GM23338 (cell line): ENCODE results near the gene JAG2. TPM values are rescaled to one million over a fixed set of nuclear protein-coding genes. Genes with fewer than 3 reads are reported as not detected.

Experiments used
- ATAC-seq: fragments of 200-7000 bp; cut with Tn5 transposase; 3 replicates; pipeline ENCODE4 v1.9.1; 2020
- DNase-seq: peaks from one replicate; pipeline ENCODE4 v3.0.0-alpha.2; 2015; ENCODE audit warnings: low spot score
- H2AFZ ChIP-seq: fragments of 200-600 bp; sonication (generic); 2 replicates; pipeline ENCODE4 v1.8.0; 2016; ENCODE audit warnings: antibody characterized with exemption, mild to moderate bottlenecking, moderate library complexity
- H3F3A ChIP-seq: fragments of 200-600 bp; sonication (generic); replicated peaks from 2 replicates; pipeline ENCODE4 v1.8.0; 2017; ENCODE audit warnings: antibody characterized with exemption, mixed run types, low read depth
- H3K27ac ChIP-seq: fragments of 200-600 bp; sonication (generic); 2 replicates; pipeline ENCODE4 v1.6.1; 2016; ENCODE audit warnings: low read depth
- H3K27me3 ChIP-seq: fragments of 200-600 bp; sonication (generic); 2 replicates; pipeline ENCODE4 v1.8.0; 2016; ENCODE audit warnings: mild to moderate bottlenecking, mixed run types, moderate library complexity; ENCODE audit not compliant: insufficient read depth
- H3K36me3 ChIP-seq: fragments of 200-600 bp; sonication (generic); 2 replicates; pipeline ENCODE4 v1.8.0; 2016; ENCODE audit warnings: mild to moderate bottlenecking; ENCODE audit not compliant: insufficient read depth
- H3K4me1 ChIP-seq: fragments of 200-600 bp; sonication (generic); 2 replicates; pipeline ENCODE4 v1.8.0; 2016; ENCODE audit warnings: mild to moderate bottlenecking, moderate library complexity; ENCODE audit not compliant: insufficient read depth
- H3K4me2 ChIP-seq: fragments of 200-600 bp; sonication (generic); 2 replicates; pipeline ENCODE4 v1.7.1; 2017; ENCODE audit warnings: mixed run types
- H3K4me3 ChIP-seq: fragments of 200-600 bp; sonication (generic); 2 replicates; pipeline ENCODE4 v1.6.1; 2016; ENCODE audit warnings: mixed run types
- H3K79me2 ChIP-seq: fragments of 200-600 bp; sonication (generic); replicated peaks from 2 replicates; pipeline ENCODE4 v1.8.0; 2017; ENCODE audit warnings: mild to moderate bottlenecking; ENCODE audit not compliant: insufficient read depth
- H3K9me2 ChIP-seq: fragments of 200-600 bp; sonication (generic); 2 replicates; pipeline ENCODE4 v1.8.0; 2017; ENCODE audit not compliant: insufficient read depth
- H4K20me1 ChIP-seq: fragments of 200-600 bp; sonication (generic); replicated peaks from 2 replicates; pipeline ENCODE4 v1.8.0; 2017; ENCODE audit warnings: mild to moderate bottlenecking; ENCODE audit not compliant: insufficient read depth
- H3K27ac Mint-ChIP-seq: 2 replicates; pipeline ENCODE4 v1.8.0; 2020; ENCODE audit warnings: inconsistent platforms, mild to moderate bottlenecking, moderate library complexity, mixed read lengths
- H3K27me3 Mint-ChIP-seq: 3 replicates; pipeline ENCODE4 v1.8.0; 2022; ENCODE audit warnings: low read depth, mild to moderate bottlenecking, moderate library complexity, mixed read lengths, inconsistent platforms; ENCODE audit not compliant: insufficient read depth, poor library complexity
- H3K36me3 Mint-ChIP-seq: 3 replicates; pipeline ENCODE4 v1.8.0; 2021; ENCODE audit warnings: low read depth, mild to moderate bottlenecking, inconsistent platforms, moderate library complexity, mixed read lengths
- H3K4me1 Mint-ChIP-seq: 3 replicates; pipeline ENCODE4 v1.8.0; 2020; ENCODE audit warnings: mild to moderate bottlenecking, inconsistent platforms, mixed read lengths
- H3K4me3 Mint-ChIP-seq: 3 replicates; pipeline ENCODE4 v1.8.0; 2021; ENCODE audit warnings: moderate library complexity, mild to moderate bottlenecking, inconsistent platforms, mixed read lengths
- H3K9me3 Mint-ChIP-seq: 3 replicates; pipeline ENCODE4 v1.8.0; 2020; ENCODE audit warnings: moderate library complexity, mild to moderate bottlenecking, inconsistent platforms, mixed read lengths
- CREB1 ChIP-seq: fragments of 250-450 bp; sonication (Bioruptor Pico); IDR thresholded peaks from 2 replicates; pipeline ENCODE4 v1.5.0; 2020; ENCODE audit warnings: low read depth, mild to moderate bottlenecking, moderate library complexity
- EZH2 ChIP-seq: fragments of 200-600 bp; sonication (generic); IDR thresholded peaks from one replicate; pipeline ENCODE4 v1.8.0; 2017; ENCODE audit warnings: antibody characterized with exemption, mild to moderate bottlenecking, low read depth; ENCODE audit not compliant: unreplicated experiment
- EZH2phosphoT487 ChIP-seq: fragments of 200-600 bp; sonication (generic); IDR thresholded peaks from one replicate; pipeline ENCODE4 v1.8.1; 2018; ENCODE audit warnings: antibody characterized with exemption; ENCODE audit not compliant: unreplicated experiment
- JUNB ChIP-seq: IDR thresholded peaks from one replicate; pipeline ENCODE4 v1.6.1; 2016; ENCODE audit warnings: antibody characterized with exemption; ENCODE audit not compliant: unreplicated experiment
- NANOG ChIP-seq: IDR thresholded peaks from 2 replicates; pipeline ENCODE4 v1.6.1; 2016; ENCODE audit warnings: antibody characterized with exemption, borderline replicate concordance
- POLR2AphosphoS5 ChIP-seq: IDR thresholded peaks from 2 replicates; pipeline ENCODE4 v1.6.1; 2016; ENCODE audit warnings: antibody characterized with exemption, low read depth
- STAT1 ChIP-seq: IDR thresholded peaks from one replicate; pipeline ENCODE4 v1.6.1; 2016; ENCODE audit warnings: antibody characterized with exemption; ENCODE audit not compliant: unreplicated experiment
- ZNF114 ChIP-seq: fragments of 250-450 bp; sonication (Bioruptor Pico); IDR thresholded peaks from 2 replicates; pipeline ENCODE4 v1.5.0; 2020; ENCODE audit warnings: mild to moderate bottlenecking, moderate library complexity
- ZNF331 ChIP-seq: fragments of 250-450 bp; sonication (Bioruptor Pico); IDR thresholded peaks from 2 replicates; pipeline ENCODE4 v1.5.0; 2020; ENCODE audit warnings: low read depth, mild to moderate bottlenecking, moderate library complexity
- polyA plus RNA-seq: library from polyadenylated mRNA; unstranded; fragments of >200 nt; fragmentation: Nextera tagmentation; extraction: Ambion mirVana; gene quantifications from 2 replicates; pipeline ENCODE4 v1.2.1, GENCODE V29; 2016
- total RNA-seq: library from RNA; depleted of rRNA; stranded (reverse); fragments of >200 nt; shearing (Covaris generic); gene quantifications from 2 replicates; pipeline ENCODE4 v1.2.3, GENCODE V29; 2014
- TF ChIP-seq, protein P1 (sequence below): fragments of 250-450 bp; sonication (Bioruptor Pico); IDR thresholded peaks from 2 replicates; pipeline ENCODE4 v1.5.0; 2020; ENCODE audit warnings: mild to moderate bottlenecking, moderate library complexity
- TF ChIP-seq, protein P2 (sequence below): IDR thresholded peaks from one replicate; pipeline ENCODE4 v1.6.1; 2018; ENCODE audit warnings: antibody characterized with exemption; ENCODE audit not compliant: unreplicated experiment
- TF ChIP-seq, protein P3 (sequence below), 2 experiments: fragments of 200-600 bp in 1 of 2; sonication (generic) in 1 of 2; conservative IDR thresholded peaks; 2 replicates each; pipeline versions ENCODE4 v1.5.1 to v1.6.1; 2016 to 2017; ENCODE audit warnings: antibody characterized with exemption in 2 of 2, low read depth in 2 of 2, mild to moderate bottlenecking in 2 of 2, moderate library complexity in 1 of 2
- TF ChIP-seq, protein P4 (sequence below): IDR thresholded peaks from 2 replicates; pipeline ENCODE4 v1.6.1; 2016; ENCODE audit warnings: antibody characterized with exemption

The JAG2 gene
- total and polyA plus RNA-seq, 2 experiments from 2014 or later, result 1.9 to 10.3 TPM

DNA sequence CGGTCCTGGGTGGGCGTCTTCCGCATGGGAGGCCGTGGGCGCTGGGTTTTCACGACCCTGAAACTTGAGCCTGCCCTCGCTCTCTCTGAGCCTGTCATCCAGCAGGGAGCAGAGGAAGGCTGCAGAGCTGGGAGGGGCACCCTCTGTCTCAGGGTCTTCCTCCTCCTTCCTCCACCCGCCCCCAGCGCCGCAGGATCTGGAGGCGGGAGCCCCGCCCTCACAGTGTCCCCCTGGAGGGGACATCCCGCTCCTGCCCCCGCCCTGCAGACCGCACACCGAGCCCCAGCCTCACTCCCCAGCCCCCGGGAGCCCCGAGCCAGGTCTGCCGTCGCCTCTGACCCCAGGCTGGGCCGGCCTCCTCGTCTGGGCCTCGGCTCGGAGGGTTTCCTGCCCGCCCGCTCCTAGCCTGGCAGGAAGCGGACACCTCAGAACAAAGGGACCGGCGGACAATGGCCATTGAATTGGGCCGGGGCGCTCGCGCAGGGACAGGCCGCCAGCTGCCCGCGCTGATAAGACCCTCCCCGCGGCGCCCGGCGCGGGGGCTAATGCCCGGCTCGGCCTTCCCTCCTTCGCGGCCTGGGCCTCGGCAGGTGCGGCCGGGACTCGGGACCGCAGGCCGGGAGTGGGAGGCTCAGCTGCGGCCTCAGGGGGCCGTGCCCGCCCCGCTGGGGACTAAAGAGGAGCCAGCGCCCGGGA, 27.8 kb upstream of the JAG2 start:
- peak; percentile 49 for ATAC-seq
- peak overlapping the region; percentile 47; the same call in 2 of the 3 replicates for H3K4me3 Mint-ChIP-seq
- peak overlapping the region; percentile 81 for H3K4me2 ChIP-seq

More for the DNA sequence above, 27.8 kb upstream of the JAG2 start:
- Mint-ChIP-seq H3K27me3 (peaks cover 32% of the 10 kb centered on the region), H3K4me1 (peaks cover 14% of the 10 kb centered on the region; the same call in 2 of the 3 replicates), H3K27ac (no peak overlapping the region), H3K36me3 (no peaks in the 10 kb centered on the region), H3K9me3 (no peaks in the 10 kb centered on the region)
- TF ChIP-seq JUNB, result no peak
- TF ChIP-seq, protein P1, sequence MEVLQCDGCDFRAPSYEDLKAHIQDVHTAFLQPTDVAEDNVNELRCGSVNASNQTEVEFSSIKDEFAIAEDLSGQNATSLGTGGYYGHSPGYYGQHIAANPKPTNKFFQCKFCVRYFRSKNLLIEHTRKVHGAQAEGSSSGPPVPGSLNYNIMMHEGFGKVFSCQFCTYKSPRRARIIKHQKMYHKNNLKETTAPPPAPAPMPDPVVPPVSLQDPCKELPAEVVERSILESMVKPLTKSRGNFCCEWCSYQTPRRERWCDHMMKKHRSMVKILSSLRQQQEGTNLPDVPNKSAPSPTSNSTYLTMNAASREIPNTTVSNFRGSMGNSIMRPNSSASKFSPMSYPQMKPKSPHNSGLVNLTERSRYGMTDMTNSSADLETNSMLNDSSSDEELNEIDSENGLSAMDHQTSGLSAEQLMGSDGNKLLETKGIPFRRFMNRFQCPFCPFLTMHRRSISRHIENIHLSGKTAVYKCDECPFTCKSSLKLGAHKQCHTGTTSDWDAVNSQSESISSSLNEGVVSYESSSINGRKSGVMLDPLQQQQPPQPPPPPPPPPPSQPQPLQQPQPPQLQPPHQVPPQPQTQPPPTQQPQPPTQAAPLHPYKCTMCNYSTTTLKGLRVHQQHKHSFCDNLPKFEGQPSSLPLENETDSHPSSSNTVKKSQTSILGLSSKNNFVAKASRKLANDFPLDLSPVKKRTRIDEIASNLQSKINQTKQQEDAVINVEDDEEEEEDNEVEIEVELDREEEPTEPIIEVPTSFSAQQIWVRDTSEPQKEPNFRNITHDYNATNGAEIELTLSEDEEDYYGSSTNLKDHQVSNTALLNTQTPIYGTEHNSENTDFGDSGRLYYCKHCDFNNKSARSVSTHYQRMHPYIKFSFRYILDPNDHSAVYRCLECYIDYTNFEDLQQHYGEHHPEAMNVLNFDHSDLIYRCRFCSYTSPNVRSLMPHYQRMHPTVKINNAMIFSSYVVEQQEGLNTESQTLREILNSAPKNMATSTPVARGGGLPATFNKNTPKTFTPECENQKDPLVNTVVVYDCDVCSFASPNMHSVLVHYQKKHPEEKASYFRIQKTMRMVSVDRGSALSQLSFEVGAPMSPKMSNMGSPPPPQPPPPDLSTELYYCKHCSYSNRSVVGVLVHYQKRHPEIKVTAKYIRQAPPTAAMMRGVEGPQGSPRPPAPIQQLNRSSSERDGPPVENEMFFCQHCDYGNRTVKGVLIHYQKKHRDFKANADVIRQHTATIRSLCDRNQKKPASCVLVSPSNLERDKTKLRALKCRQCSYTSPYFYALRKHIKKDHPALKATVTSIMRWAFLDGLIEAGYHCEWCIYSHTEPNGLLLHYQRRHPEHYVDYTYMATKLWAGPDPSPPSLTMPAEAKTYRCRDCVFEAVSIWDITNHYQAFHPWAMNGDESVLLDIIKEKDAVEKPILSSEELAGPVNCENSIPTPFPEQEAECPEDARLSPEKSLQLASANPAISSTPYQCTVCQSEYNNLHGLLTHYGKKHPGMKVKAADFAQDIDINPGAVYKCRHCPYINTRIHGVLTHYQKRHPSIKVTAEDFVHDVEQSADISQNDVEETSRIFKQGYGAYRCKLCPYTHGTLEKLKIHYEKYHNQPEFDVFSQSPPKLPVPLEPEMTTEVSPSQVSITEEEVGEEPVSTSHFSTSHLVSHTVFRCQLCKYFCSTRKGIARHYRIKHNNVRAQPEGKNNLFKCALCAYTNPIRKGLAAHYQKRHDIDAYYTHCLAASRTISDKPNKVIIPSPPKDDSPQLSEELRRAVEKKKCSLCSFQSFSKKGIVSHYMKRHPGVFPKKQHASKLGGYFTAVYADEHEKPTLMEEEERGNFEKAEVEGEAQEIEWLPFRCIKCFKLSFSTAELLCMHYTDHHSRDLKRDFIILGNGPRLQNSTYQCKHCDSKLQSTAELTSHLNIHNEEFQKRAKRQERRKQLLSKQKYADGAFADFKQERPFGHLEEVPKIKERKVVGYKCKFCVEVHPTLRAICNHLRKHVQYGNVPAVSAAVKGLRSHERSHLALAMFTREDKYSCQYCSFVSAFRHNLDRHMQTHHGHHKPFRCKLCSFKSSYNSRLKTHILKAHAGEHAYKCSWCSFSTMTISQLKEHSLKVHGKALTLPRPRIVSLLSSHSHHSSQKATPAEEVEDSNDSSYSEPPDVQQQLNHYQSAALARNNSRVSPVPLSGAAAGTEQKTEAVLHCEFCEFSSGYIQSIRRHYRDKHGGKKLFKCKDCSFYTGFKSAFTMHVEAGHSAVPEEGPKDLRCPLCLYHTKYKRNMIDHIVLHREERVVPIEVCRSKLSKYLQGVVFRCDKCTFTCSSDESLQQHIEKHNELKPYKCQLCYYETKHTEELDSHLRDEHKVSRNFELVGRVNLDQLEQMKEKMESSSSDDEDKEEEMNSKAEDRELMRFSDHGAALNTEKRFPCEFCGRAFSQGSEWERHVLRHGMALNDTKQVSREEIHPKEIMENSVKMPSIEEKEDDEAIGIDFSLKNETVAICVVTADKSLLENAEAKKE (CRISPR knock-in tag), result no peak
- TF ChIP-seq, protein P2, sequence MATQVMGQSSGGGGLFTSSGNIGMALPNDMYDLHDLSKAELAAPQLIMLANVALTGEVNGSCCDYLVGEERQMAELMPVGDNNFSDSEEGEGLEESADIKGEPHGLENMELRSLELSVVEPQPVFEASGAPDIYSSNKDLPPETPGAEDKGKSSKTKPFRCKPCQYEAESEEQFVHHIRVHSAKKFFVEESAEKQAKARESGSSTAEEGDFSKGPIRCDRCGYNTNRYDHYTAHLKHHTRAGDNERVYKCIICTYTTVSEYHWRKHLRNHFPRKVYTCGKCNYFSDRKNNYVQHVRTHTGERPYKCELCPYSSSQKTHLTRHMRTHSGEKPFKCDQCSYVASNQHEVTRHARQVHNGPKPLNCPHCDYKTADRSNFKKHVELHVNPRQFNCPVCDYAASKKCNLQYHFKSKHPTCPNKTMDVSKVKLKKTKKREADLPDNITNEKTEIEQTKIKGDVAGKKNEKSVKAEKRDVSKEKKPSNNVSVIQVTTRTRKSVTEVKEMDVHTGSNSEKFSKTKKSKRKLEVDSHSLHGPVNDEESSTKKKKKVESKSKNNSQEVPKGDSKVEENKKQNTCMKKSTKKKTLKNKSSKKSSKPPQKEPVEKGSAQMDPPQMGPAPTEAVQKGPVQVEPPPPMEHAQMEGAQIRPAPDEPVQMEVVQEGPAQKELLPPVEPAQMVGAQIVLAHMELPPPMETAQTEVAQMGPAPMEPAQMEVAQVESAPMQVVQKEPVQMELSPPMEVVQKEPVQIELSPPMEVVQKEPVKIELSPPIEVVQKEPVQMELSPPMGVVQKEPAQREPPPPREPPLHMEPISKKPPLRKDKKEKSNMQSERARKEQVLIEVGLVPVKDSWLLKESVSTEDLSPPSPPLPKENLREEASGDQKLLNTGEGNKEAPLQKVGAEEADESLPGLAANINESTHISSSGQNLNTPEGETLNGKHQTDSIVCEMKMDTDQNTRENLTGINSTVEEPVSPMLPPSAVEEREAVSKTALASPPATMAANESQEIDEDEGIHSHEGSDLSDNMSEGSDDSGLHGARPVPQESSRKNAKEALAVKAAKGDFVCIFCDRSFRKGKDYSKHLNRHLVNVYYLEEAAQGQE, result no peak
- TF ChIP-seq NANOG, result no peak
- TF ChIP-seq, protein P3, sequence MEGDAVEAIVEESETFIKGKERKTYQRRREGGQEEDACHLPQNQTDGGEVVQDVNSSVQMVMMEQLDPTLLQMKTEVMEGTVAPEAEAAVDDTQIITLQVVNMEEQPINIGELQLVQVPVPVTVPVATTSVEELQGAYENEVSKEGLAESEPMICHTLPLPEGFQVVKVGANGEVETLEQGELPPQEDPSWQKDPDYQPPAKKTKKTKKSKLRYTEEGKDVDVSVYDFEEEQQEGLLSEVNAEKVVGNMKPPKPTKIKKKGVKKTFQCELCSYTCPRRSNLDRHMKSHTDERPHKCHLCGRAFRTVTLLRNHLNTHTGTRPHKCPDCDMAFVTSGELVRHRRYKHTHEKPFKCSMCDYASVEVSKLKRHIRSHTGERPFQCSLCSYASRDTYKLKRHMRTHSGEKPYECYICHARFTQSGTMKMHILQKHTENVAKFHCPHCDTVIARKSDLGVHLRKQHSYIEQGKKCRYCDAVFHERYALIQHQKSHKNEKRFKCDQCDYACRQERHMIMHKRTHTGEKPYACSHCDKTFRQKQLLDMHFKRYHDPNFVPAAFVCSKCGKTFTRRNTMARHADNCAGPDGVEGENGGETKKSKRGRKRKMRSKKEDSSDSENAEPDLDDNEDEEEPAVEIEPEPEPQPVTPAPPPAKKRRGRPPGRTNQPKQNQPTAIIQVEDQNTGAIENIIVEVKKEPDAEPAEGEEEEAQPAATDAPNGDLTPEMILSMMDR (conservative IDR thresholded peaks at IDR 0.05; ENCODE audit: low read depth in 2 of 2), result no peak
- TF ChIP-seq ZNF114, result no peak
- no peak for TF ChIP-seq POLR2AphosphoS5
- TF ChIP-seq EZH2, result no peak
- no peak for TF ChIP-seq CREB1 (CRISPR knock-in tag)
- no peak for TF ChIP-seq EZH2phosphoT487
- TF ChIP-seq ZNF331 (CRISPR knock-in tag), result no peak
- no peak for TF ChIP-seq STAT1
- TF ChIP-seq, protein P4, sequence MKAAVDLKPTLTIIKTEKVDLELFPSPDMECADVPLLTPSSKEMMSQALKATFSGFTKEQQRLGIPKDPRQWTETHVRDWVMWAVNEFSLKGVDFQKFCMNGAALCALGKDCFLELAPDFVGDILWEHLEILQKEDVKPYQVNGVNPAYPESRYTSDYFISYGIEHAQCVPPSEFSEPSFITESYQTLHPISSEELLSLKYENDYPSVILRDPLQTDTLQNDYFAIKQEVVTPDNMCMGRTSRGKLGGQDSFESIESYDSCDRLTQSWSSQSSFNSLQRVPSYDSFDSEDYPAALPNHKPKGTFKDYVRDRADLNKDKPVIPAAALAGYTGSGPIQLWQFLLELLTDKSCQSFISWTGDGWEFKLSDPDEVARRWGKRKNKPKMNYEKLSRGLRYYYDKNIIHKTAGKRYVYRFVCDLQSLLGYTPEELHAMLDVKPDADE, result no peak
- Histone ChIP-seq H4K20me1 (no peaks in the 10 kb centered on the region), H3K27ac (no peak overlapping the region), H3K4me3 (peak overlapping the region; percentile 59), H3K36me3 (no peaks in the 10 kb centered on the region), H3F3A (no peaks in the 10 kb centered on the region), H3K9me2 (no peaks in the 10 kb centered on the region), H3K27me3 (peaks cover 14% of the 10 kb centered on the region; the same call in 1 of the 2 replicates), H3K4me1 (no peaks in the 10 kb centered on the region; the same call in 1 of the 2 replicates), H2AFZ (peak overlapping the region; percentile 72), H3K79me2 (no peaks in the 10 kb centered on the region)
- DNase-seq, result peak; percentile 79
